Inflammatory macrophage treated with lipopolysaccharide for 4 hours (primary cell): ENCODE data around the gene GBP7.
A peak's percentile ranks its signal among the peaks of the same experiment; 100 is the strongest.
"Not testable (repeated sequence)": the region's sequence is repeated elsewhere in the genome, so short reads cannot be mapped to it uniquely, and the experiment has no call there.

Experiments used
- DNase-seq: peaks from one replicate; pipeline ENCODE4 v3.0.0-alpha.2; 2020

GBP7 gene

GRCh38 chr1:89170170-89171066 lies 5.4 kb downstream of the GBP7 start:
- peak; percentile 28 for DNase-seq

GRCh38 chr1:89169166-89169565 lies 6.6 kb downstream of the GBP7 start:
- DNase-seq = no peak

- DNase-seq = no peak
These were observed 8.1 kb downstream of the GBP7 start for GRCh38 chr1:89167590-89168230.

GRCh38 chr1:89166705-89167104 lies 9.1 kb downstream of the GBP7 start:
- peak; percentile 14 for DNase-seq

- peak; percentile 66 for DNase-seq
These were observed 10.0 kb downstream of the GBP7 start for GRCh38 chr1:89165811-89166210.

GRCh38 chr1:89151047-89151446 lies 24.8 kb downstream of the GBP7 start:
- DNase-seq = peak; percentile 85

- DNase-seq = no peak
These were observed 25.8 kb downstream of the GBP7 start for GRCh38 chr1:89149976-89150375.

GRCh38 chr1:89149229-89149628 lies 26.6 kb downstream of the GBP7 start:
- DNase-seq = no peak

- DNase-seq = peak; percentile 38
These were observed 27.8 kb downstream of the GBP7 start for GRCh38 chr1:89147678-89148658.

GRCh38 chr1:89146721-89147120 lies 29.1 kb downstream of the GBP7 start:
- peak; percentile 46 for DNase-seq

- no peak for DNase-seq
These were observed 32.3 kb downstream of the GBP7 start for GRCh38 chr1:89143484-89143883.

- DNase-seq = no peak
These were observed 33.6 kb downstream of the GBP7 start for GRCh38 chr1:89142160-89142559.

GRCh38 chr1:89133747-89134146 lies 42.1 kb downstream of the GBP7 start:
- no peak for DNase-seq

- no peak for DNase-seq
These were observed 45.1 kb downstream of the GBP7 start for GRCh38 chr1:89130716-89131115.

- peak; percentile 85 for DNase-seq
These were observed 45.9 kb downstream of the GBP7 start for GRCh38 chr1:89129911-89130310.

- DNase-seq = not testable (repeated sequence)
These were observed 47.8 kb downstream of the GBP7 start for GRCh38 chr1:89128003-89128458.

GRCh38 chr1:89126602-89127565 lies 48.9 kb downstream of the GBP7 start:
- DNase-seq = peak; percentile 64

- peak; percentile 97 for DNase-seq
These were observed 49.8 kb downstream of the GBP7 start, which contains the start of gene GBP2 for GRCh38 chr1:89125913-89126580. Gene GBP2, minus strand, starts transcription at chr1:89126114. Its CDS starts 4,148 bp downstream, at chr1:89121966.

- DNase-seq = peak; percentile 39
These were observed 50.4 kb downstream of the GBP7 start for GRCh38 chr1:89125240-89125912.

GRCh38 chr1:89121641-89122040 lies 54.2 kb downstream of the GBP7 start:
- no peak for DNase-seq
